Pancreas (tissue), 10 donors: ENCODE measurements around the gene MYH14. TPM values are rescaled to one million over a fixed set of nuclear protein-coding genes. Genes with fewer than 3 reads are reported as not detected.

Source experiments
- ATAC-seq, 4 donors: fragments of 200-7000 bp; cut with Tn5 transposase; one replicate each; pipeline versions ENCODE4 v1.8.0 to v1.9.1; 2020; ENCODE audit warnings: mild to moderate bottlenecking in 4 of 4, moderate library complexity in 4 of 4
- DNase-seq, 6 donors: peaks; one replicate each; pipeline ENCODE4 v3.0.0-alpha.2; 2020
- FAIRE-seq: peaks from 2 replicates; lab custom pipeline; 2012; peaks lifted over from hg19 to GRCh38; lab: Jason Lieb, UNC
- H3K27ac ChIP-seq, 4 donors: fragments of 200-600 bp; sonication (generic); 1 replicate in 3 of 4; 2 replicates in 1 of 4; pipeline versions ENCODE4 v1.5.0 to v1.8.0; 2020
- H3K27me3 ChIP-seq, 4 donors: fragments of 200-600 bp; one replicate each; pipeline ENCODE4 v1.8.0; 2021
- H3K36me3 ChIP-seq, 3 donors: fragments of 200-600 bp; sonication (generic) in 1 of 3; one replicate each; pipeline versions ENCODE4 v1.5.0 to v1.8.0; 2020 to 2021
- H3K4me1 ChIP-seq, 3 donors: fragments of 200-600 bp; one replicate each; pipeline ENCODE4 v1.8.0; 2021
- H3K4me3 ChIP-seq, 4 donors: fragments of 200-600 bp; sonication (generic) in 2 of 4; one replicate each; pipeline versions ENCODE4 v1.5.0 to v1.8.0; 2020 to 2021
- H3K9me3 ChIP-seq, 4 donors: fragments of 200-600 bp; one replicate each; pipeline ENCODE4 v1.8.0; 2021
- WGBS, 2 donors: extraction: QIAGEN DNeasy Blood & Tissue Kit; methylation state at CpG; one replicate each; pipeline ENCODE4 v1.1.7; 2013; 5-methylcytosine and 5-hydroxymethylcytosine counted together
- intact Hi-C, 3 donors: fragments of 100-400 bp; cut with DNase I; formaldehyde crosslinking; loops; one replicate each; pipeline versions ENCODE4 v1.11.1 to v1.14.2; 2022
- polyA plus RNA-seq, 2 donors: library from polyadenylated mRNA; stranded (reverse); fragments of 200-250 nt; gene quantifications; one replicate each; pipeline ENCODE4 v1.2.3, GENCODE V29; 2013
- total RNA-seq, 6 donors: library from RNA; stranded (reverse); fragmentation: NEBNext Ultra II Directional in 4 of 6; extraction: Animal tissue kit (Norgen Biotek cat#: 25700) in 4 of 6; gene quantifications; one replicate each; pipeline versions ENCODE4 v1.2.1 to v1.2.4, GENCODE V29; 2021 to 2023
- TF ChIP-seq, protein P1 (sequence below), 4 donors: fragments of 200-600 bp; sonication (generic) in 3 of 4; IDR thresholded peaks; one replicate each; pipeline versions ENCODE4 v1.5.0 to v1.8.0; 2021; ENCODE audit warnings: antibody characterized with exemption in 4 of 4
- donor health status: healthy with polysubstance abuse.
- donor health status: DM: no; HTN: no; CAD: no; lungs with moderate emphysema.
- donor health status: DM: no; HTN: no; CAD: no.
- donor health status: control.
- donor health status: control.
- donor health status: Bipolar disorder and iron deficiency.
- donor health status: DM: yes; HTN: yes; CAD: no.
- donor health status: DM: no; HTN: no; CAD: no.
- donor health status: DM: no; HTN: no; CAD: no.
- donor health status: DM: yes; HTN: yes; CAD: no.

The MYH14 gene
- total and polyA plus RNA-seq, 8 donors = 21.4 to 75.7 (median 34.4) TPM

DNA sequence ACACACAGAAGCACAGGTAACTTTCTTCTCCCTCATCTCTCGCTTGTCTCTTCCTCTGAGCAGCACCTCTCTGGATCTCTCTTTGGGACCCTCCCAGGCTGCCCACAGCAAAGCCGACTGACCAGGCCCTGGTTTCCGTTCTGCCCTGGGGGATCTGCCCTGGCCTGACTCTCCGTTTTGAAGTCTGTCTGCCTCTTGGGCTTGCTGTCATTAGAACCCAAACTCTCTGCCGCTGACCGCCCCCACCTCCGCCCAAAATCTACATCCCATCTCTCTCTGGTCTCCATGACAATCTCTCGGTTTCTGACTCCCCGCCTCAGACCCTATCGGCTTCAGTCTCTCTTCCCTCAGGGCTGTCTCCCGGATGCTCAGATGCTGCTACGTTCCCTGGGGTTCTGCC lies 118.8 kb downstream of the MYH14 start:
- 84 to 86% methylated on average over 12 of the region's 12 CpGs for WGBS, 2 donors
- Histone ChIP-seq H3K4me1 (peaks cover 0 to 11% (median 0%) of the 10 kb centered on the region in 3 donors), H3K9me3 (no peaks in the 10 kb centered on the region), H3K36me3 (no peaks in the 10 kb centered on the region), H3K27me3 (no peaks in the 10 kb centered on the region), H3K27ac (no peak overlapping the region), H3K4me3 (no peak overlapping the region)
- TF ChIP-seq, protein P1, sequence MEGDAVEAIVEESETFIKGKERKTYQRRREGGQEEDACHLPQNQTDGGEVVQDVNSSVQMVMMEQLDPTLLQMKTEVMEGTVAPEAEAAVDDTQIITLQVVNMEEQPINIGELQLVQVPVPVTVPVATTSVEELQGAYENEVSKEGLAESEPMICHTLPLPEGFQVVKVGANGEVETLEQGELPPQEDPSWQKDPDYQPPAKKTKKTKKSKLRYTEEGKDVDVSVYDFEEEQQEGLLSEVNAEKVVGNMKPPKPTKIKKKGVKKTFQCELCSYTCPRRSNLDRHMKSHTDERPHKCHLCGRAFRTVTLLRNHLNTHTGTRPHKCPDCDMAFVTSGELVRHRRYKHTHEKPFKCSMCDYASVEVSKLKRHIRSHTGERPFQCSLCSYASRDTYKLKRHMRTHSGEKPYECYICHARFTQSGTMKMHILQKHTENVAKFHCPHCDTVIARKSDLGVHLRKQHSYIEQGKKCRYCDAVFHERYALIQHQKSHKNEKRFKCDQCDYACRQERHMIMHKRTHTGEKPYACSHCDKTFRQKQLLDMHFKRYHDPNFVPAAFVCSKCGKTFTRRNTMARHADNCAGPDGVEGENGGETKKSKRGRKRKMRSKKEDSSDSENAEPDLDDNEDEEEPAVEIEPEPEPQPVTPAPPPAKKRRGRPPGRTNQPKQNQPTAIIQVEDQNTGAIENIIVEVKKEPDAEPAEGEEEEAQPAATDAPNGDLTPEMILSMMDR (IDR thresholded peaks at IDR 0.05) = no peak
- DNase-seq (no peak), FAIRE-seq (no peak), ATAC-seq (no peak)
- intact Hi-C loops = no loop called here

DNA sequence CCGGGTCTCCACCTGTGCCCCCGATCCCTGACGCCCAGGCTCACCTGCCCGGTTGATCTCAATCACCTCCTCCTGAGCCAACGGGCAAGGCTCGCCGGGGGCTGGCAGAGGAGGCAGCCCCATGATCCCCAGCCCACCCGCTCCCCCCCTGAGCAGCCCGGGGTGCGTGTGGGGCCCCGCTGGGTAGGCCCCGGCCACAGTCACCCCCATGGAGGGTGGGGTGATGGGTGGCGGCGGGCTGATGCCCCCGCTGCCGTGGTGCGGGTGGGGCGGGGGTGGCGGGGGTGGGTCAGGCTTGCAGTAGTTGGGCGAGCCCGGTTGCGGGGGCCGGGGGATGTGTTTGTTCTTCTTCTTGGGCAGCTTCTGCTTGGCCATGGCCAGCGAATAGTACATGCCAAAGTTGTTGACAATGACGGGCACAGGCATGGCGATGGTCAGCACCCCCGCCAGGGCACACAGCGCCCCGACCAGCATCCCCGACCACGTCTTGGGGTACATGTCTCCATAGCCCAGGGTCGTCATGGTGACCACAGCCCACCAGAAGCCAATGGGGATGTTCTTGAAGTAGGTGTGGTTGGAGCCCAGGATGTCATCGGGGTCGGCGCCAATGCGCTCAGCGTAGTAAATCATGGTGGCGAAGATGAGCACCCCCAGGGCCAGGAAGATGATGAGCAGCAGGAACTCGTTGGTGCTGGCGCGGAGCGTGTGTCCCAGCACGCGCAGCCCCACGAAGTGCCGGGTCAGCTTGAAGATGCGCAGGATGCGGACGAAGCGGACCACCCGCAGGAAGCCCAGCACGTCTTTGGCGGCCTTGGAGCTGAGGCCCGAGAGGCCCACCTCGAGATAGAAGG lies 119.7 kb downstream of the MYH14 start:
- intact Hi-C loops = no loop called here
- DNase-seq (peak in 3 of 6 donors; percentile 20 to 69 (median 36)), ATAC-seq (no peak), FAIRE-seq (no peak)
- no peaks in the 10 kb centered on the region for H3K27me3 ChIP-seq
- no peak overlapping the region for H3K4me3 ChIP-seq
- WGBS, 2 donors = 90 to 93% methylated on average over 53 to 55 of the region's 55 CpGs
- H3K4me1 ChIP-seq = peaks cover 0 to 15% (median 0%) of the 10 kb centered on the region in 3 donors
- TF ChIP-seq, protein P1 (IDR thresholded peaks at IDR 0.05) = no peak
- H3K27ac ChIP-seq = no peak overlapping the region
- no peaks in the 10 kb centered on the region for H3K36me3 ChIP-seq
- no peaks in the 10 kb centered on the region for H3K9me3 ChIP-seq

DNA sequence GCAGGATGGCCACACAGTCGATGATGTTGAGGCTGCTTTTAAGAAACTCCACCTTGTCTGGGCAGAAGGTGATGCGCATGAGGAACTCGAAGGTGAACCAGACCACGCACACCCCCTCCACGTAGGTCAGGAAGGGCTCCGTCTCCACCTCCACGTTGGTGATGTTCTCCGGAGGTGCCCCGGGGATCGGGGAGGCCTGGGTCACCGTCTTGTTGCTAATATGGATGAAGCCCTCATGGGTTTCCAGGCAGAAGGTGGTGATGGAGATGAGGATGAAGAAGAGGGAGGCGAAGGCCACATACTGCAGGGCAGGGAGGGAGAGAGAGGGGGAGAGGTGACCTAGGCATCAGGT lies 120.3 kb downstream of the MYH14 start:
- TF ChIP-seq, protein P1 (IDR thresholded peaks at IDR 0.05) = no peak
- no peak for ATAC-seq
- H3K36me3 ChIP-seq = no peaks in the 10 kb centered on the region
- H3K4me1 ChIP-seq = peaks cover 0 to 15% (median 0%) of the 10 kb centered on the region in 3 donors
- WGBS, 2 donors = 88 to 94% methylated on average over 12 of the region's 12 CpGs
- peak in 1 of 6 donors; percentile 30 for DNase-seq
- H3K27me3 ChIP-seq = no peaks in the 10 kb centered on the region
- H3K9me3 ChIP-seq = no peaks in the 10 kb centered on the region
- FAIRE-seq = no peak
- intact Hi-C loops = no loop called here
- no peak overlapping the region for H3K27ac ChIP-seq
- H3K4me3 ChIP-seq = no peak overlapping the region

DNA sequence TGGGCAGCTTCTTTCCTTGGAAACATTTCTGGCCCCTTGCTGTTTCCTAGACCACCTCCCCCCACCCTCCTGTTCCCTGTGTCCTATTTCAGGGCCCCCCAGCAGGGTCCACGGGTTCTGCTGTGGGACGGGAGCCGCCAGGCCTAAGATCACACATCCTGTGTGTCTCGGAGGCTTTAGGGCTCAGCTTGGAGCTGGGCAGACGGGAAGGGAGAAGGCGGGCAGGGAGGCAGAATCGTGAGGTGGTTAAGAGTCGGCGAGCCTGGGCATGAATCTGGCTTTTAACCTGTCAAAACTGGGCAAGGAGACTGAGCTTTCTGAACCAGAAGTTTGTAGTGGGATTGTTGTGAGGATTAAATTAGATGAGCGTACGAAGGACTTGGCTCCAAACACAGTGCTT lies 120.9 kb downstream of the MYH14 start:
- no peaks in the 10 kb centered on the region for H3K9me3 ChIP-seq
- H3K4me3 ChIP-seq = no peak overlapping the region
- H3K4me1 ChIP-seq = peaks cover 0 to 15% (median 0%) of the 10 kb centered on the region in 3 donors
- TF ChIP-seq, protein P1 (IDR thresholded peaks at IDR 0.05) = no peak
- H3K36me3 ChIP-seq = no peaks in the 10 kb centered on the region
- DNase-seq = no peak
- H3K27ac ChIP-seq = no peak overlapping the region
- FAIRE-seq = no peak
- ATAC-seq = no peak
- 76 to 87% methylated on average over 11 of the region's 11 CpGs for WGBS, 2 donors
- intact Hi-C loops = no loop called here
- no peaks in the 10 kb centered on the region for H3K27me3 ChIP-seq
